ENCODE measurements around the gene C7orf33.

GRCh38 chr7:148570510-148570909 lies 20.1 kb upstream of the C7orf33 start:
- TF ChIP-seq CTCF (IDR thresholded peaks at IDR 0.05): no peak
- TF ChIP-seq POLR2AphosphoS5 (IDR thresholded peaks at IDR 0.05): no peak
